ENCODE measurements around the gene LRRC3C.

DNA sequence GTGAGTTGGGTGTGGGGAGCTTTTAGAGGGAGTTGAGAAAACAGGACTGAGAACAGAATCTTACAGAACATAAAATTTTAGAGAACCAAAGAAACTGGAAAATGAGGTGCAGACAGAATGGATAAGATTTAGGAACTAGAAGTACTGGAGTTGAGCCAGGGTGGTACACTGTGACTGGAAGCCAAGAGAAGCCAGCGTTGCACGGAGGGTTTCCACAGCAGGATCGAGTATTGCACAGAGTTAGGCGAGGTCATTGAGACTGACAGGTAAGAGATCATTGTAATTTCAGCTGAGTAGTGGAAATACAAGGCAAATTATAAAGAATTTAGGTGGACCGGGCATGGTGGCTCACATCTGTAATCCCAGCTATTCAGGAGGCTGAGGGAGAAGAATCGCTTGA lies 41.8 kb downstream of the LRRC3C start:
- TF ChIP-seq CTCF (IDR thresholded peaks at IDR 0.05), result no peak
- no peak for TF ChIP-seq POLR2A (IDR thresholded peaks at IDR 0.05)

Measured in vagina (tissue), 2 donors.